Tibial nerve (tissue), 4 donors: ENCODE data around the gene MAP2K1.

Source experiments
- CTCF ChIP-seq, 5 experiments: fragments of 200-600 bp in 3 of 5; fragments of 450-650 bp in 2 of 5; sonication (generic) in 3 of 5; IDR thresholded peaks; one replicate each; pipeline ENCODE4 v1.5.1; 2016 to 2019; ENCODE audit warnings: antibody characterized with exemption in 5 of 5, mild to moderate bottlenecking in 3 of 5, moderate library complexity in 2 of 5
- EP300 ChIP-seq, 2 donors: sonication (generic); formaldehyde crosslinking; IDR thresholded peaks; one replicate each; pipeline ENCODE4 v1.6.1; 2017; ENCODE audit warnings: antibody characterized with exemption in 2 of 2, mild to moderate bottlenecking in 1 of 2
- POLR2A ChIP-seq, 2 donors: fragments of 450-650 bp; IDR thresholded peaks; one replicate each; pipeline ENCODE4 v1.6.1; 2017; ENCODE audit warnings: antibody characterized with exemption in 2 of 2, mild to moderate bottlenecking in 2 of 2, moderate library complexity in 2 of 2

GRCh38 chr15:66423149-66423548 lies 36.4 kb downstream of the MAP2K1 start:
- no peak for TF ChIP-seq CTCF (IDR thresholded peaks at IDR 0.05)
- TF ChIP-seq EP300 (IDR thresholded peaks at IDR 0.05) = no peak
- TF ChIP-seq POLR2A (IDR thresholded peaks at IDR 0.05) = no peak
